Measurements from ENCODE around the gene MRNIP.
A peak's percentile ranks its signal among the peaks of the same experiment; 100 is the strongest.

MRNIP gene

DNA sequence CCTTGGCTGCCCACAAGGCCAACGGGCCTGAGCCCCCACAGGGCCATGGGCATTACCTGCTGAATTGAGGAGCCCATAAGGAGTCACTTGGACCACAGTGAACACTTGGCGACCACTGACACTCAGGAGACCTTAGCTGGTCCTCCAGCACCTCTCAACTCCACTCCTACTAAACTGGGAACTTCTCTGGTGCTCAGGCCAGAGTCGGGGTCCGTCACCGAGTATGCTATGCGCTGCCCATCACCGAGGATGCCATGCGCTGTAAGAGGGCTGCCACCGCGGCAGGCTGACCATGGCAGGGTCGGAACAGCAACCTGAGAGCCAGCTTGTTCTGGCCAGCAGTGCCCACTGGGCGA lies 38.5 kb downstream of the MRNIP start:
- DNase-seq = no peak

DNA sequence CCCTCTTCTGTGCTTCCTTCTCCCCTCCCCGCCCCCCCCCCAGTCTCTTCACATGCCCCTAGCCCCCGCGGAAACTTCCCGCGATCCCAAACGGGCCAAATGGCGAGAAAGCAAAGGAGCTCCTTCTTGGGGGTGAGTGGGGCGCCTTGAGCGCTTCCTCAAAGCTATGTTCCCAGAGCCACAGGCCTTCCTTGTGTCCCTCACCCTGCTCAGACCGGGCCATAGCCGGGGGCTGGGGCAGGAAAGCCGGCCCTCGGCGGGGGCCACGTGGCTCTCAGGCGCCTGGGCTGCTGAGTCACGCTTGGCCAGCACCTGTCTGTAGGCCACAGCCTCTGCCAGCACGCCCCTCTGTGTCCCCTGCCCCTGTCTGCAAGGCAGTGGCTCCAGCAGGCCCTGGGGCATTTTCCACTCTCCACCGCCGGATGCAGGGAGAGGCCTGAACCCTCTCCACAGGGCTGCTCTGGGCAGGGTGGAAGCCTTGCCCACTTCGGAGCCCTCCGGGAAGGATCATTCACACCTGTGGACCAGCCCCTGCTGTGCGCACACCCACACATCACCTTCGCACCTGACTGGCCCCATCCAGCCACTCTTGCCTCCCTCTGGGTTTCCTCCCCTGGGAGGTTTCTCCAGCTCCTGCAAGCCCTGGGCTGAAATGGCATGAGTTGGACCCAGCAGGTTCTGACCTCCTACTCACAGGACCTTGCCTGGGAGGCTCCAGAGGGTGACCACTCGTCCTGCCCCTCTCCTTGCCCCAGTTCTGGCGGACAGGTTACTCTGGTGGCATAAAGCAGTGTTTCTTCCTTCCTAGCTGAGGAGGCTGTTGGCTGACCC lies 39.1 kb downstream of the MRNIP start:
- DNase-seq = peak; percentile 49

DNA sequence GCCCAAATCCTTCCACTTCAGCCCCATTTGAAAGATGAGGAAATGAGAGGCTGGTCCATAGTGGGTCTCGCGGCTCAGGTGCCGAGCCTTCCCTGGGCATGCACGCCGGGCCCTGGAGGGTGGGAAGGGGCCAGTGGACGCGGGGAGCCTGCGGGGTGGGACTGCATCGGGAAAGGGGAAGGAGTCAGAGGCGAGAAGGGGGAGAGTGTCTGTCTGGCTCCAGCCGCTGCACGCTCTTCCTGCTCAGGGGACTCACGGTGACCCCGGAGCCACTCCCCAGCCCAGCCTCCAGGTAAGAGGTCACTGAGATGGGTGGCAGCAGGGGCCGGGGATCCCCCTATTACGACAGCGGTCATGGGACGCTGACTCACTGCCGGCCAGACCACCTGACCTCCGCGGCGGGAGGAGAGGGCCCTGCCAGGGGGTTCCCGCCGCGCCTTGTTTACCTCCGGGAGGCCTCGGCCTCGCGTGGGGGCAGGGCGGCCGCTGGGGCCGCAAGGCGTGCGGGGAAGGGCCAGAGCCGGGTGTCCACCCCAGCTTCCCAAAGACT lies 39.8 kb downstream of the MRNIP start:
- peak; percentile 80 for DNase-seq

DNA sequence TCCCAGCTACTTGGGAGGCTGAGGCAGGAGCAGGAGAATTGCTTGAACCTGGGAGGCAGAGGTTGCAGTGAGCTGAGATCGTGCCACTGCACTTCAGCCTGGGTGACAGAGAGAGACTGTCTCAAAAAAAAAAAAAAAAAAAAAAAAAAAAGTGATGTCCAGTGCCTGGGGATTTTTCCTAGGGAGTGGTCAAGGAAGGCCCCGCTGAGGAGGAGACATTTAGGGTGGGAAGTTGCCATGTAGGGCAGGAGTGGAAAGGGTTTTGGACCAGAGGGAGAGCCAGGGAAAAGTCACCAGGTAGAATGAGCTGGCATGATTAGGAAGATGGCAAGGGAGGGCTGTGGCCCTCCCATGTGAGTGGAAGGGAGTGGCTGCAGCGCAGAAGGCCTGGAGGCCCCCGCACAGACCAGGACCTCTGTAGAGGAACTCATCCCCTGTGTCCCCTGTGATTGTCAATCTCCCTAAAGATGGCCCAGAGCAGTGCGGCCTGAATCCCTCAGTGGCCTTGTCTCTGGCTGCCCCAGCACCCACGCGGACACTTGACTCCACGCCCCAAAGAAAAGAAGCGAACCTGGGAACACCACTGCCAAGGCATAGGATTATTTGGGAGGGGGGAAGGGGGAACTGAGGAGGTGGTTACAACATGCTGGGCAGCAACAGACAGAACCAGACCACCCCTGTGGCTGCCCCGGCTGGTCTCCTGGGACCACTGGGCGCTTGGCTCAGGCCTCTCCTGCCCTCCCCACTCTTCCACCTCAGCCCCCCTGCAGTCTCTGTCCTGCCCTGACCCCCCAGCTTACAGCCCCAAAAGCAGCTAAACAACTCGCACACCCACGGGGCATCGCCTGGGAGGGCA lies 40.5 kb downstream of the MRNIP start:
- no peak for DNase-seq

DNA sequence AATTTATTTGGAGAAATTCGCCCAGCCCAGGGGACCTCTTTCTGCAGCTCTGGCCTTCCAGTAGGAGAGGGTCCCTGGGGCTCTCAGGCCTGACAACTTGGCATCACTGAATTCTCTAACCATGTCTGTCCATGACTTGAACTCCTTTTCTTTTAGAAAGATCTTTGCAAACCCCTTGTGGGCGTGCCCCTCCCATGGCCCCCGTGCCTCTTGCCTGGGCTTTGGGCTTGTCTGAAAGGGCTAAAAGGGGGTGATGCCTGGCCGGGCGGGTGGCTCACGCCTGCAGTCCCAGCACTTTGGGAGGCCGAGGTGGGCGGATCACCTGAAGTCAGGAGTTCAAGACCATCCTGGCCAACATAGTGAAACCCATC lies 41.2 kb downstream of the MRNIP start:
- no peak for DNase-seq

DNA sequence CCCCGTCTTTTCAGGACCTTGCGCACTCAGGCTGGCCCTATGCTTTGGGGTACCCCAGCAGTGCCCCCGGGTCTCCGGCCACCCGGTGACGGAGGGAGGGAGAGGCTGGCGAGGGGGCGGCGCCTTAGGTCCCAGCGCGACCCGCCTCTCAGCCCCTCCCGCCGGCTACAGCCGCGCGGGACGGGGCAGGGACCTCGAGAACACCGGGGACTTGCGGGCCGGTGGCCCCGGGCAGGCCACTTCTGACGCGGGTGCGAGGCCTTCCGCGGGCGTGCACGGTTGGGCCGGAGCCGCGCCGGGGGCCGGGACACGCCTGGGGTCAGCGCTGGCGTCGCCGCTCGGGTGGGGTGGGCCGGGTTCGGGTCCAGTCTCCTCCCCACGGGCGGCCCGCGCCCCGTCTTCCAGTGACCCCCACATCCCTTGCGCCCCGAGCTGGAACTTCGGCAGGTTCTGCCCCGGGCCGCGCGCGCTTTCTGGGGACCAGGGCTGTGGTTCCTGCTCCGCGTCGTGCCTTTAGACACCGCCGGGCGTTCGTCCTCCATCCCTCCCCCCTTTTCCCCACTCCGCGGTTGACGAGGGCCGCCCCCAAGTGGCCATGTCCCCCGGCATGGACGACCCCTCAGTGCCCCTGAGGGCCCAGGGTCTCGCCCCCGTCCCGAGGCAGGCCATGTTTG lies 41.7 kb downstream of the MRNIP start:
- DNase-seq = no peak

DNA sequence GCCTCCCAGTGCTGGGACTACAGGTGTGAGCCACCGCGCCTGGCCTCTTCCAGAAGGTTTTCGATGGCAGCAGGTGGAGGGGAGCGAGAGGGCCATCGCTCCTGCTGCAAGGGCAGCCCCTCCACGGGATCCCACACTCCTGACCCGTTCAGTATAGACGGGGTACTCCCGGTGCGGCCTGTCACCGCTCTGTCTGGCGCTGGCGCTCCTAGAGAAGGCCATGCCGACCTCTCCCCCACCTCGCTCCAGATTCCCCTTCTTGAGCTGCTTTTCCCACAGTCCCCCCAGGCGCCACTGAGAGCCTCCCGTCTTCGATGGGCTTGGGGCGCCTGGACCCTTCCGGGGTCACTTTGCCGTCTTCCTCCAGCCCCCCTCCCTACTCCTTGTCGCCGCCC lies 42.2 kb downstream of the MRNIP start:
- DNase-seq = no peak

DNA sequence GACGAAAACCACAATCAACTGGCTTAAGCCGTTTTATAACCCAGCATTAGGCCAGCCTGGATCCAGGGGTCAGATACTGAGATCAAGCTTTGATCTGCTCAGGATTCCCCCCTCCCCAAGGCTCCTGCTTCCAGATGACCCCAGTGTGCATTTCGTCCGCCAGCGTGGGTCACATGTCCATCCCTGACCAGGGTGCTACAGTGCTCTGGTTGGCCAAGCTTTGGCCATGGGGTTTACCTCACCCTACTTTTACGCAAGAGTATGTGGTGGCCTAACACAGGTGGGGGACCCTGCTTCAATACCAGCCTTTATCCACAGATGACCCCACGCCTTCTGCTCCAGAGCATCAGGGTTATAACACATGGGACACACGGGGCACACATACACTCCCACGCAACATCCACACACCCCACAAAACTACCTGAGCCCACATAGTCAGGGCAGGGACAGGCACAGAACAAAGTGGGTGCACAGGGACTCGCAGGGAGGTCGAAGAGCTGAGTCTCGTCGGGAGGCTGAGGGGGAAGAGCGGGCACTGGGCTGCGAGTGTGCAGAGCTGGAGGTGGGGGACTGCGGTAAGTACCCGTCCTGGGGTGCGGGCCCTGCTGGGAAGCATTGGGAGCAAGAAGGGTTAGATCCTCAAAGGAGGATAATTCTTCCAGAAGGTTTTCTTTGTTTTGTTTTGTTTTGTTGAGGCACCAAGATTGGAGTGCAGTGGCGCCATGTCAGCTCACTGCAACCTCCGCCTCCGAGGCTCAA lies 42.9 kb downstream of the MRNIP start:
- no peak for DNase-seq

DNA sequence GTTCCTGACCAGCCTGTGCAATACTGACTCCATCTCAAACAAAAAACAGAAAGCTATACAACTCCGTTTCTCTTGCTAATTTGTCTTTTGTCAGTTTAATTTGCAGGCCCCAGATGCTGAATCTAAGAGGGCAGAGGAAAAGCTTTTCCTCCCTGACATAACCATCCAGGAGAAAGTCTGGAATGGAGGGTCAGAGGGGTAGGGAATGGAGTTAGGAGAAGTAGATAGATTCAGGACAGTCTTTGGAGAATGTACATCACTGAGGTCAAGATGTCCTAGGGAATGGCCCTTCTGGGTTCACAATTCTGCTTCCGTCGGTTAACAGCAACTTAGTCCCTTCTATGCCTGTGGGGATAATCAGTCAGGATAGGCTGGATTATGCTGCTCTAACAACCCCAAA lies 44.5 kb downstream of the MRNIP start:
- no peak for DNase-seq

DNA sequence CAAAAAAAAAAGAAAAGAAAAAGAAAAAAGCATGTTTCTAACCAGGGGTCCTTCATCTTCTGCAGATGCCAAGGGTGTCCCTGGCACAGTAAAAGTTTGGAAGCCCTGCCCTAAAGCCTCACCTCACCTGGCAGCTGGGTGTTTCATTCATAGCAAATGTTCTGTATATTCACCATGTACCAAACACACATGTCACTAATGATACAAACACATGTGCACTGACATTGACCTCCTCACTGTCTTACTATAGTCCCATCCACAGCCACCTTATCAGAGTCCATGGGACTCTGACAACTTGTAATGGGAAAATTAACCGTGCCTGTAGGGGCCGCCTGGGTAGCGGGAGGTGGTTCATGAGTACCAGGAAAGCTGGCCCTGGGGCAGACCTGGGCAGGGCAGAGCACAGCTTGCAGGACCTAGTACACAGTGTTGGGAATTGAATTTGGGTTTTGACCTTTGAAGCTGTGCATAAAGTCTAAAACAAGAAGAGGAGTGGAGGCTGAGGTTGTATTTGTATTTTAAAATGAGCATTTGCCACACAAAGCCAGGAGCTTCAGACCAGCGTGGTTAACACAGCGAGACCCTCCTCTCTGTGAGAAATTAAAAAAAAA lies 45.5 kb downstream of the MRNIP start:
- no peak for DNase-seq

DNA sequence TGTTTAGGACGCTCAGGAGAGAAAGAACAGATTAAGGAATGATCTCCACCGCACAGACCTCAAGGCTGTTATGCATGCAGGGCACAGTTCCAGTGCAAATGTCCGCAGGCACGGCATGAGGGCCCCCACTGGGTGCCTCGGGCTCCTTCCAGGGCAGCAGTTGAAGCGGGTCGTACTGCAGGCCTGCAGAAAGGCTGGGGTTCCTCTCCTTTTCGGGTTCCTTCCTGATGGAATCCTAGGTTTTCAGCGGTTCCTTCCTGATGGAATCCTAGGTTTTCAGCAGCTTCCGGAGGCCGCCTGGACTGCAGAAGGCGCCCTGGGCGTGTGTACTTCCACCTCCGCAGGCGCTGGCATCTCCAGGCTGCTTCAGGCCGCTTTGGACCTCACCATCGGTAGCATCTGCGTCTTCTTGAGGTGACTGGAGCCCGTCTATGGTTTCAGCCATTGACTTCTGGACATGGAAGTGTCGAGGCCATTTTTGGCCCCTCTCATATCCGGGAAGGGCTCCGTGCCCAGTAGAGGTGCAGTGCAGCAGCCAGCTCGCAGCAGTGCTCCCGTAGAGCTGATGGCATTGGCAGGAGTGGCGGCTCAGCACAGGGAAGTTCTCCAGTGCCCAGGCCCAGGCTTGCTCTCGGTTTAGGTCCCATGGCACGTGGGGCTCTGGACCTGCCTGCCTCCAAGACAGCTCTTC lies 46.3 kb downstream of the MRNIP start:
- no peak for DNase-seq

DNA sequence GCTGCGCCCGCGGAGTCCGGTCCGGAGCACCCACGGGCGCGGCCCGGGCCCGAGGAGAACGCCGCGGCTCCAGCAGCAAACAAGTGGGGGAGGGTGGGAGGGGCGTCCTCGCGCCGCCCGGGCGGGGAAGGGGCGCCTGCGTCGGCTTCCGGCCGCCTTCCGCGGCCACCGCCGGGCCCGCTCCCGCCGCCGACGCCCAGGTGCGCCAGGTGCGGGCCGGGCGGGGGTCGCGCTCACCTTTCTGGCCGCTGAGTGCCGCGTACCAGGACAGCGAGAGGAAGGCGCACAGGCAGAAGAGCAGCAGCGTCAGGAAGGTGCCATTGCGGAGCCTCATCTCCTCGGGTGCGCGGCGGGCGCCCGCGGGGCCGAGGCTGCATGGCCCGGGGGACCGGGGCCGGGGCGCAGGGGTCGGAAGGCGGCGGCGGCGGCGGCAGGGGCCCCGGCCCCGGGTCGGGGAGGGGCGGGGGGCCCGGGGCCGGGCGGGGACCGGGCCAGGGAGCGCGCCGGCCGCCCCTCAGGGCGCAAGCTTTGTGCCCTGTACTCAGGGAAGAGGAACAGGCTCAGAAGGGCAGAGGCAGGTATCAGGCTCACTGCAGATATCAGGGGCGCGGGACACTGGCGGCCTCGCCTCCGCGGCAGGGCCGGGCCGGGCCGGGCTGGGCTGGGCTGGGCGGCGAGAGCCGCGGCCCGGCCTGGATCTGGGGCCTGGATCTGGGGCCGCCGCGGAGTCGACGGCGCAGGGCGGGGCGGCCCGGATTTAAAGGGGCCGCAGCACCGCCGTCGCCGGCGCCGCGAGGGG lies 52.2 kb downstream of the MRNIP start, which contains the start of gene MGAT4B:
Gene MGAT4B, minus strand, starts transcription at position 617 of the 799 bp plus-strand sequence. Its CDS starts 283 bp downstream, at position 334.
- DNase-seq = peak; percentile 72

DNA sequence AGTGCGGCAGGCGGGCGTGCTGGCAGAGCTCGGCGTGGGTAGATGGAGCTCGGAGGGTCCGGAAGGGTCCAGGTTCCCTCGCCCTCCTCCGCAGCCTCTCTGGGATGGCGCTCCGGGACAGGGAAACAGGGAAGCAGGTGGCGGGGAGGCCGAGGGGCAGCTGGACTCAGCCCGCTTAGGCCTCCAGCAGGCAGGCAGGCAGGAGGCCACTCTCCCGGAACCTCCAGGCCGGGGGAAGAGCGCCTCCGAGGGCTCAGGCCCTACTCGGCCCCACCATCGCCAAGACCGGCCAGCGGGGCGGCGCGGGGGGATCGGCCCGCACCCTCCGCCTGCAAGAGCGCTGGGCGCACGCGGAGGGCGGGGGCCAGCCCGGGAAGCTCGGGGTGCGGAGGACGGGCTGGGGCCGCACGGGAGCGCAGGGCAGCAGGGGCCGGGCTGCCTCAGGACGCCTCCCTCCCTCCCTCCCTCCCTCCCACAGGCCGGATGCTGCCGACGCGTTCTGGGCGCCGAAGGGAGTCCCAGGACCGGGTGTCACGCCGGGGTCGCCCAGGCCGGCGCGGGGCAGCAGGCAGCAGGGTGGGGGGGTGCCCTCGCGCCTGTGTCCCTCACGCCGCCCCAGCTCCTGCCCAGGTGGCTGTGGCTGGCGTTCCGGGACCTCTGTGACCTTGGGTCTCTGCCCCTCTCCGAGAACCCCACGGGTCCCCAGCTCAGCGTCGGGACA lies 52.9 kb downstream of the MRNIP start:
- DNase-seq = no peak

DNA sequence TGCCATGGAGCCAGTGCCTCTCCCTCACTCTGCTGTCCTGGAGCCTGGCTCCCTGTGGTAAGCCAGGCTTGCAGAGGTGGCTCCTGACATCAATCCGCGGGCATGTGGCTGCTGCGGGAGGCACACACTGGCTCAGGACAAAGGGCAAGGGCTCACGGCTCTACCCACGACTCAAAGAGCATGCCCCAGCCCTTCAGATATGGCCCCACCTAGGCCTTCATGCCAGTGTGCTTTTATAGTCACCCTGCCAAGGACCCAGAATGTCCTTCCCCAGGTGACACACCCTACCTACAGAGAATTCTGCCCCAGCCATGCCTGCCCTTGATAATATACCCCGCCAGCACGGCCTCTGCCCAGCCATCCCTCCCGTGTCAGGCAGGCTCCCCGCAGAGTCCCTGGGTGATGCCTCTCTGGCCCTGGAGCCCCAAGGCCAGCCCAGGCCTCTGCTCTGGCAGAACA lies 53.5 kb downstream of the MRNIP start:
- DNase-seq = no peak

DNA sequence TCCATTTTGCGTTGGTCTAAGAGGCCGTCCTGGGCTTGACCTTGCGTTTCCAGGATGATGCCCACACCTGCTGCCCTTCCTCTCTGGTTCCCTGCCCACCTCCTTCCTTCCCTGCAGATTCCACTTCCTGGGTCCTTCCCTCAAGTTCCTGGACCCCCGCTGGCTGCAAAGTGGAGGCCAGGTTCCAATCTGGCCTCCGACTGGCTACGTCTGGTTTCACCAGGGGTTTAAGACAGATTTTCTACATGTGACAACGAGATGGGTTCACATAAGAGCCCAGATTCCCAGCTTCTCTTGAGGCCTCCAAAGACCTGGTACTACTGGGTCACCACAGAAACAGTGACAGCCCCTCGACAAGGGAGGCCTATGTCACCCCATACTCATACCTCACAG lies 54.1 kb downstream of the MRNIP start:
- no peak for DNase-seq

DNA sequence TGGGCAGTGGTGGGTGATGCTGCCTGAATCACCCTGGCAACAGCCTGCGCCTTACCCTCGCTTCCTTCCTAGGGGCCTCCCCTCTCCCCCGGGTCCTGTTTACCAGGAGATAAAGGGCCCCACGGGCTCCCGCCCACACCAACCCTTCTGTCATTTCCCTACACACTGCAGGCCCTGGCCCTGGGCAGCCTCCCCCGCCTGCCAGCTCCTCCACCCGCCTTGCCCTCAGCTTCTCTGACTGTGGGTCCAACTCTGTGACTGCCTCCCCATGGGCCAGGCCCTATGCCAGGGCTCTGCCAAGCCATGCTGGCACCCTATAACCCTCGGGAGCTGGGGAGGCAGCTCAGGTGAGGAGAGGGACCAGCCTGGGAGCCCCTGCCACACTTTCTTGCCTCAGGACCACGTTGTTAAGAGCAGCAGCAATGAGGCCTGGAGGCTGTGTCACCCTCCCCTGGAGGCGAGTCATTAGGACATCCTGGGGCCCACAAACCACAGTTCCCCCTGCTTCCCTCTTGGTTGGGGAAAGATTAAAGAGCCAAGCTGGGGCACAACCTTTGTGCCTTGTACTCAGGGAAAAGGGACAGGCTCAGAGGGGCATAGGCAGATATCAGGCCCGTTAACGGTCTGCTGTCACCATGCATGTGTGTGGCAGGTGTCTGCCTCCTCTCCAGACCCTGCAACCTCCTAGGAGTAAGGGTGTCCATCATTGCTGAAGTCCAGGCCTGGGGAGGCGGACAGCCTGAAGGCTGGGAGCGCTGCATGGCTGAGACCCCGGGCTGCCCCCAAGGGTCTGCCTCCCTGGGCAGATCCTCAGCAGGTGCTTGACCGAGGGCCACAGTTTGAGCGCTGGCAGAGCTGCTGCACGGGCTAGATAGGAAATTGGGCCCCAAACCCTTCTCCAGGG lies 54.7 kb downstream of the MRNIP start:
- DNase-seq = peak; percentile 57

DNA sequence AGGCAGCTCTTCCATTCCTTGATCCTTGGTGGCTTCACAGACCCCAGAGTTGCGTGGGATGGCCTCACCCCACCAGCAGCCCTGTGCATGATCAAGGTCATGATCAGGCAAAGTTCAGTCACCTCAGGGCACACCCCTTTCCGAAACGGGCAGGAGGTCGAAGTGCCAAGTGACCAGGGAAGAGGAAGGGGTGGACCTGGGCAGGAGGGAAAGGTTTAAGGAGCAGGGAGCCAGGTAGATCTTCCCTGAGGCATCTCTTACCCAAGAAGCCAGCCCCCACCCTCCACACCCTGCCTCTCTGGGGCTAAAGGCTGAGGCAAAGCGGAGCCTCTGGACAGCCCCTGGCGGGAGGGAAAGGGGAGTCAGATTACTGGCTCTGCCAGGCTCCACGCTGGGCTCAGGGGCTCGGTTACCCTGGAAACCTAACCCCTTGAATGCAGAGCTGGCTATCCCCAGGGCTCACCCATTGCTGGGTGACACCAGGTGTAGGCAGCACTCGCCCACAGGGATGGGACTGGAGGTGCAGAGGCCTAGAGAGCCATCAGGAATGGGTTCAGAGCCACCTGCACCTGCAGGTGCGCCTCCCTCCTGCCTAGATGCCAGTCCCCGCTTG lies 55.6 kb downstream of the MRNIP start:
- DNase-seq = no peak

DNA sequence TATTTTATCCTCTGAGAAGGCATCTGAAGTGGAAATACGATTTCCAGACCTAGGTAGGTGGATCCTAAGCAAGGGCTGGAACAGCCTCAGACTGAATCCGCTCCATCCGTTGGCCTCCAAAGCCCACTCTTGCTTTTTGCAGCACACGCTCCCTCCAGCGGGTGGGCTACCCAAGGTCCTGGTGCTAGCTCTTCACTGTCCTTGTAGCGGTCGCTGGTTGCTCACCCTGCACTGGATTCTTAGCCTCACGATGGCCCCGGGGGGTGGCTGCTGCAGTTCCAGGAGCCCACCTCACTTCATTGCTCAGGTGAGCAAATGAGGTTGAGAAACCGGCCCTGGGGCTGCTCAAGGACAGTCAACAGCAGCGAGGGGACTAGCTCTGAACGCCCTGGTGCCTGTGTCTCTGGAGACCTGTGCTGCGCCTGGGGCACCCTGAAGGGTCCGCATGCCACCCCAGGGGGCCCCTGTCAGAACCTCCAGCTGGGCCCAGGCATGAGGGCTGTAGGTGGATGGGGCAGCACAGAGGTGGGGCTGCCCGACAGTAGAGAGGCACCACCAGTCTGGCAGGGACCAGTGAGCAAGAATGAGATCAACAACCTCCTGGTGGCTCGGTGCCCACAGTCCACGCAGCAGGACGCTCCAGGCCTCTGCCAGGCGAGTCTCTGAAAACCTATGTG lies 56.3 kb downstream of the MRNIP start:
- no peak for DNase-seq
